ENCODE data around the gene SRD5A3.
"Not testable (repeated sequence)": the region's sequence is repeated elsewhere in the genome, so short reads cannot be mapped to it uniquely, and the experiment has no call there.

SRD5A3 gene

GRCh38 chr4:55346851-55347255 lies 811 bp downstream of the SRD5A3 start:
- DNase-seq (ENCODE audit: low spot score), result no peak

GRCh38 chr4:55347610-55348228 lies 1.7 kb downstream of the SRD5A3 start:
- DNase-seq (ENCODE audit: low spot score), result no peak

GRCh38 chr4:55348466-55348865 lies 2.4 kb downstream of the SRD5A3 start:
- no peak for DNase-seq (ENCODE audit: low spot score)

- DNase-seq (ENCODE audit: low spot score), result not testable (repeated sequence)
Observed at GRCh38 chr4:55350870-55351269, 4.8 kb downstream of the SRD5A3 start.

GRCh38 chr4:55351824-55352223 lies 5.8 kb downstream of the SRD5A3 start:
- DNase-seq (ENCODE audit: low spot score), result no peak

GRCh38 chr4:55352726-55353125 lies 6.7 kb downstream of the SRD5A3 start:
- DNase-seq (ENCODE audit: low spot score), result no peak

GRCh38 chr4:55353228-55353747 lies 7.2 kb downstream of the SRD5A3 start:
- not testable (repeated sequence) for DNase-seq (ENCODE audit: low spot score)

GRCh38 chr4:55354648-55355047 lies 8.6 kb downstream of the SRD5A3 start:
- no peak for DNase-seq (ENCODE audit: low spot score)

GRCh38 chr4:55355555-55355954 lies 9.5 kb downstream of the SRD5A3 start:
- no peak for DNase-seq (ENCODE audit: low spot score)

- no peak for DNase-seq (ENCODE audit: low spot score)
Observed at GRCh38 chr4:55356991-55357461, 11.0 kb downstream of the SRD5A3 start.

GRCh38 chr4:55358246-55358645 lies 12.2 kb downstream of the SRD5A3 start:
- no peak for DNase-seq (ENCODE audit: low spot score)

- peak; percentile 19 for DNase-seq (ENCODE audit: low spot score)
Observed at GRCh38 chr4:55358668-55359067, 12.6 kb downstream of the SRD5A3 start.

GRCh38 chr4:55359397-55359916 lies 13.4 kb downstream of the SRD5A3 start:
- DNase-seq (ENCODE audit: low spot score), result no peak

GRCh38 chr4:55362938-55363337 lies 16.9 kb downstream of the SRD5A3 start:
- not testable (repeated sequence) for DNase-seq (ENCODE audit: low spot score)

GRCh38 chr4:55363691-55364351 lies 17.8 kb downstream of the SRD5A3 start:
- no peak for DNase-seq (ENCODE audit: low spot score)

- DNase-seq (ENCODE audit: low spot score), result no peak
Observed at GRCh38 chr4:55364691-55365344, 18.8 kb downstream of the SRD5A3 start.

- no peak for DNase-seq (ENCODE audit: low spot score)
Observed at GRCh38 chr4:55365345-55365728, 19.3 kb downstream of the SRD5A3 start.

GRCh38 chr4:55366621-55367020 lies 20.6 kb downstream of the SRD5A3 start:
- DNase-seq (ENCODE audit: low spot score), result no peak

- no peak for DNase-seq (ENCODE audit: low spot score)
Observed at GRCh38 chr4:55367084-55367722, 21.2 kb downstream of the SRD5A3 start.

- no peak for DNase-seq (ENCODE audit: low spot score)
Observed at GRCh38 chr4:55369968-55370367, 23.9 kb downstream of the SRD5A3 start.

- no peak for DNase-seq (ENCODE audit: low spot score)
Observed at GRCh38 chr4:55372259-55372658, 26.2 kb downstream of the SRD5A3 start.

GRCh38 chr4:55373461-55373860 lies 27.4 kb downstream of the SRD5A3 start:
- DNase-seq (ENCODE audit: low spot score), result no peak
